Measurements from ENCODE around the gene SLCO2A1. TPM values are rescaled to one million over a fixed set of nuclear protein-coding genes. Genes with fewer than 3 reads are reported as not detected.

Gene SLCO2A1
- total RNA-seq, 1 donor from 2014 or later: 3.8 TPM

- H3K4me1 Mint-ChIP-seq (ENCODE audit: unreplicated experiment): peaks cover 12% of the 10 kb centered on the region
- no peaks in the 10 kb centered on the region for H3K27me3 Mint-ChIP-seq (ENCODE audit: unreplicated experiment)
- H3K9me3 Mint-ChIP-seq (ENCODE audit: unreplicated experiment): no peaks in the 10 kb centered on the region
- H3K4me3 Mint-ChIP-seq (ENCODE audit: unreplicated experiment): no peak overlapping the region
- DNase-seq (ENCODE audit: low spot score): no peak
- no peak overlapping the region for H3K27ac Mint-ChIP-seq (ENCODE audit: unreplicated experiment)
- no peaks in the 10 kb centered on the region for H3K36me3 Mint-ChIP-seq (ENCODE audit: low read depth, unreplicated experiment)
- TF ChIP-seq CTCF (IDR thresholded peaks at IDR 0.05; ENCODE audit: unreplicated experiment): no peak
These were observed 65.9 kb downstream of the SLCO2A1 start for GRCh38 chr3:133963657-133964396.

GRCh38 chr3:133962849-133963248 is 66.9 kb downstream of the SLCO2A1 start:
- H3K27ac Mint-ChIP-seq (ENCODE audit: unreplicated experiment): no peak overlapping the region
- no peak for DNase-seq (ENCODE audit: low spot score)
- TF ChIP-seq CTCF (IDR thresholded peaks at IDR 0.05; ENCODE audit: unreplicated experiment): no peak
- H3K4me1 Mint-ChIP-seq (ENCODE audit: unreplicated experiment): peaks cover 3% of the 10 kb centered on the region
- H3K27me3 Mint-ChIP-seq (ENCODE audit: unreplicated experiment): no peaks in the 10 kb centered on the region
- no peaks in the 10 kb centered on the region for H3K36me3 Mint-ChIP-seq (ENCODE audit: low read depth, unreplicated experiment)
- H3K4me3 Mint-ChIP-seq (ENCODE audit: unreplicated experiment): no peak overlapping the region
- no peaks in the 10 kb centered on the region for H3K9me3 Mint-ChIP-seq (ENCODE audit: unreplicated experiment)

GRCh38 chr3:133958071-133958805 is 71.5 kb downstream of the SLCO2A1 start:
- peaks cover 7% of the 10 kb centered on the region for H3K27me3 Mint-ChIP-seq (ENCODE audit: unreplicated experiment)
- H3K4me3 Mint-ChIP-seq (ENCODE audit: unreplicated experiment): no peak overlapping the region
- no peaks in the 10 kb centered on the region for H3K36me3 Mint-ChIP-seq (ENCODE audit: low read depth, unreplicated experiment)
- TF ChIP-seq CTCF (IDR thresholded peaks at IDR 0.05; ENCODE audit: unreplicated experiment): no peak
- H3K9me3 Mint-ChIP-seq (ENCODE audit: unreplicated experiment): no peaks in the 10 kb centered on the region
- H3K4me1 Mint-ChIP-seq (ENCODE audit: unreplicated experiment): peaks cover 15% of the 10 kb centered on the region
- no peak for DNase-seq (ENCODE audit: low spot score)
- H3K27ac Mint-ChIP-seq (ENCODE audit: unreplicated experiment): no peak overlapping the region

GRCh38 chr3:133956982-133957381 is 72.7 kb downstream of the SLCO2A1 start:
- peaks cover 12% of the 10 kb centered on the region for H3K27me3 Mint-ChIP-seq (ENCODE audit: unreplicated experiment)
- no peaks in the 10 kb centered on the region for H3K9me3 Mint-ChIP-seq (ENCODE audit: unreplicated experiment)
- no peak for DNase-seq (ENCODE audit: low spot score)
- H3K4me1 Mint-ChIP-seq (ENCODE audit: unreplicated experiment): peaks cover 15% of the 10 kb centered on the region
- H3K27ac Mint-ChIP-seq (ENCODE audit: unreplicated experiment): no peak overlapping the region
- H3K36me3 Mint-ChIP-seq (ENCODE audit: low read depth, unreplicated experiment): no peaks in the 10 kb centered on the region
- no peak overlapping the region for H3K4me3 Mint-ChIP-seq (ENCODE audit: unreplicated experiment)
- TF ChIP-seq CTCF (IDR thresholded peaks at IDR 0.05; ENCODE audit: unreplicated experiment): no peak

- peak; percentile 20 for DNase-seq (ENCODE audit: low spot score)
- peaks cover 15% of the 10 kb centered on the region for H3K4me1 Mint-ChIP-seq (ENCODE audit: unreplicated experiment)
- peaks cover 5% of the 10 kb centered on the region for H3K36me3 Mint-ChIP-seq (ENCODE audit: low read depth, unreplicated experiment)
- no peaks in the 10 kb centered on the region for H3K9me3 Mint-ChIP-seq (ENCODE audit: unreplicated experiment)
- H3K27ac Mint-ChIP-seq (ENCODE audit: unreplicated experiment): no peak overlapping the region
- peaks cover 12% of the 10 kb centered on the region for H3K27me3 Mint-ChIP-seq (ENCODE audit: unreplicated experiment)
- H3K4me3 Mint-ChIP-seq (ENCODE audit: unreplicated experiment): no peak overlapping the region
- no peak for TF ChIP-seq CTCF (IDR thresholded peaks at IDR 0.05; ENCODE audit: unreplicated experiment)
These were observed 73.4 kb downstream of the SLCO2A1 start for GRCh38 chr3:133956353-133956752.

Data from endothelial cell (in vitro differentiated cells).